HEK293 (cell line): Measurements from ENCODE around the gene TNIK.

Experiments
- CTCF ChIA-PET: fragments of 350-600 bp; formaldehyde crosslinking; extraction: SDS; loops from one replicate; lab custom pipeline; 2021; ENCODE audit warnings: antibody characterized with exemption; lab: Yijun Ruan, JAX
- POLR2A ChIA-PET: fragments of 300-600 bp; formaldehyde crosslinking; extraction: SDS; loops from one replicate; lab custom pipeline; 2020; ENCODE audit warnings: antibody characterized with exemption, inconsistent platforms; lab: Yijun Ruan, JAX
- H3K27ac ChIP-seq: fragments of 200-500 bp; sonication (Bioruptor generic); 2 replicates; pipeline ENCODE4 v1.5.1; 2014; ENCODE audit warnings: low read depth, low read length, control low read depth, inconsistent platforms; ENCODE audit errors: extremely low read depth
- H3K36me3 ChIP-seq, 2 experiments: fragments of 200-500 bp in 1 of 2; sonication (Bioruptor generic) in 1 of 2; 1 replicate in 1 of 2; 2 replicates in 1 of 2; pipeline ENCODE4 v1.5.1; 2014 to 2017; ENCODE audit warnings: inconsistent platforms in 2 of 2, low read length in 2 of 2; ENCODE audit not compliant: control insufficient read depth in 2 of 2, insufficient read depth in 1 of 2
- H3K4me1 ChIP-seq: fragments of 200-500 bp; sonication (Bioruptor generic); 2 replicates; pipeline ENCODE4 v1.5.1; 2014; ENCODE audit warnings: mild to moderate bottlenecking, low read length, inconsistent platforms; ENCODE audit not compliant: control insufficient read depth, insufficient read depth
- H3K4me3 ChIP-seq: 2 replicates; pipeline ENCODE4 v1.5.1; 2011; ENCODE audit warnings: low read depth, mild to moderate bottlenecking, control low read depth, low read length, moderate library complexity
- H3K9me3 ChIP-seq: fragments of 200-500 bp; sonication (Bioruptor generic); 2 replicates; pipeline ENCODE4 v1.5.1; 2014; ENCODE audit warnings: low read depth, low read length, inconsistent platforms; ENCODE audit not compliant: control insufficient read depth, insufficient read depth
- EGR2 ChIP-seq: fragments of 450-650 bp; formaldehyde crosslinking; IDR thresholded peaks from 2 replicates; pipeline ENCODE4 v1.5.1; 2016; ENCODE audit warnings: low read depth, missing biosample characterization, missing genetic modification characterization
- GLI4 ChIP-seq: fragments of 450-650 bp; formaldehyde crosslinking; IDR thresholded peaks from 2 replicates; pipeline ENCODE4 v1.5.1; 2016; ENCODE audit warnings: missing biosample characterization, missing genetic modification characterization
- KLF7 ChIP-seq: fragments of 450-650 bp; formaldehyde crosslinking; IDR thresholded peaks from 2 replicates; pipeline ENCODE4 v1.5.1; 2016; ENCODE audit warnings: missing biosample characterization, missing genetic modification characterization, borderline replicate concordance
- SP3 ChIP-seq: fragments of 450-650 bp; formaldehyde crosslinking; IDR thresholded peaks from 2 replicates; pipeline ENCODE4 v1.5.1; 2016; ENCODE audit warnings: missing biosample characterization, missing genetic modification characterization
- ZFHX2 ChIP-seq: fragments of 450-650 bp; formaldehyde crosslinking; conservative IDR thresholded peaks from 2 replicates; pipeline ENCODE4 v1.5.1; 2016; ENCODE audit warnings: missing biosample characterization, missing genetic modification characterization
- ZIC2 ChIP-seq: fragments of 450-650 bp; formaldehyde crosslinking; IDR thresholded peaks from 2 replicates; pipeline ENCODE4 v1.5.1; 2016; ENCODE audit warnings: missing biosample characterization, missing genetic modification characterization
- ZNF184 ChIP-seq: fragments of 450-650 bp; IDR thresholded peaks from 2 replicates; pipeline ENCODE4 v1.5.1; 2018; ENCODE audit warnings: missing biosample characterization, mild to moderate bottlenecking, missing genetic modification characterization
- ZNF23 ChIP-seq: fragments of 450-650 bp; formaldehyde crosslinking; IDR thresholded peaks from 2 replicates; pipeline ENCODE4 v1.5.1; 2016; ENCODE audit warnings: missing biosample characterization, missing genetic modification characterization, borderline replicate concordance
- ZNF248 ChIP-seq: fragments of 450-650 bp; formaldehyde crosslinking; IDR thresholded peaks from 2 replicates; pipeline ENCODE4 v1.5.1; 2017; ENCODE audit warnings: missing biosample characterization, missing genetic modification characterization
- ZNF26 ChIP-seq: fragments of 450-650 bp; formaldehyde crosslinking; IDR thresholded peaks from 2 replicates; pipeline ENCODE4 v1.5.1; 2016; ENCODE audit warnings: missing biosample characterization, missing genetic modification characterization
- ZNF274 ChIP-seq, 2 experiments: fragments of 200-500 bp in 1 of 2; fragments of 450-650 bp in 1 of 2; sonication (Bioruptor generic) in 1 of 2; formaldehyde crosslinking in 1 of 2; IDR thresholded peaks; 2 replicates each; pipeline versions ENCODE4 v1.5.1 to v1.6.1; 2014 to 2016; ENCODE audit warnings: borderline replicate concordance in 1 of 2, inconsistent platforms in 1 of 2, low read length in 1 of 2, missing biosample characterization in 1 of 2, missing genetic modification characterization in 1 of 2
- ZNF350 ChIP-seq: fragments of 450-650 bp; formaldehyde crosslinking; IDR thresholded peaks from 2 replicates; pipeline ENCODE4 v1.5.0; 2017; ENCODE audit warnings: missing biosample characterization, mild to moderate bottlenecking, missing genetic modification characterization
- ZNF366 ChIP-seq: fragments of 450-650 bp; formaldehyde crosslinking; conservative IDR thresholded peaks from 2 replicates; pipeline ENCODE4 v1.5.1; 2016; ENCODE audit warnings: missing biosample characterization, missing genetic modification characterization
- ZNF398 ChIP-seq: fragments of 450-650 bp; formaldehyde crosslinking; IDR thresholded peaks from 2 replicates; pipeline ENCODE4 v1.5.1; 2017; ENCODE audit warnings: missing biosample characterization, missing genetic modification characterization
- ZNF426 ChIP-seq: fragments of 450-650 bp; formaldehyde crosslinking; IDR thresholded peaks from 2 replicates; pipeline ENCODE4 v1.5.1; 2017; ENCODE audit warnings: missing biosample characterization, missing genetic modification characterization, mild to moderate bottlenecking, inconsistent platforms, moderate library complexity
- ZNF521 ChIP-seq: fragments of 450-650 bp; formaldehyde crosslinking; IDR thresholded peaks from 2 replicates; pipeline ENCODE4 v1.5.1; 2017; ENCODE audit warnings: missing biosample characterization, mild to moderate bottlenecking, missing genetic modification characterization
- ZNF530 ChIP-seq: fragments of 450-650 bp; formaldehyde crosslinking; IDR thresholded peaks from 2 replicates; pipeline ENCODE4 v1.5.1; 2016; ENCODE audit warnings: low read depth, missing biosample characterization, missing genetic modification characterization
- ZNF560 ChIP-seq: fragments of 450-650 bp; formaldehyde crosslinking; IDR thresholded peaks from 2 replicates; pipeline ENCODE4 v1.5.1; 2017; ENCODE audit warnings: missing biosample characterization, missing genetic modification characterization, borderline replicate concordance
- ZNF580 ChIP-seq: fragments of 450-650 bp; formaldehyde crosslinking; IDR thresholded peaks from 2 replicates; pipeline ENCODE4 v1.5.1; 2016; ENCODE audit warnings: missing biosample characterization, missing genetic modification characterization
- ZNF626 ChIP-seq: fragments of 450-650 bp; sonication (Bioruptor Pico); formaldehyde crosslinking; IDR thresholded peaks from 2 replicates; pipeline ENCODE4 v1.5.1; 2018; ENCODE audit warnings: missing biosample characterization, missing genetic modification characterization, inconsistent platforms
- ZNF629 ChIP-seq: fragments of 450-650 bp; formaldehyde crosslinking; IDR thresholded peaks from 2 replicates; pipeline ENCODE4 v1.5.1; 2017; ENCODE audit warnings: missing biosample characterization, missing genetic modification characterization
- ZNF645 ChIP-seq: fragments of 450-650 bp; formaldehyde crosslinking; IDR thresholded peaks from 2 replicates; pipeline ENCODE4; 2016; ENCODE audit warnings: missing biosample characterization, missing genetic modification characterization
- ZNF658 ChIP-seq: fragments of 450-650 bp; formaldehyde crosslinking; IDR thresholded peaks from 2 replicates; pipeline ENCODE4; 2016; ENCODE audit warnings: missing biosample characterization, missing genetic modification characterization
- ZNF707 ChIP-seq: fragments of 450-650 bp; formaldehyde crosslinking; IDR thresholded peaks from 2 replicates; pipeline ENCODE4 v1.5.1; 2016; ENCODE audit warnings: missing biosample characterization, missing genetic modification characterization
- ZSCAN5A ChIP-seq: fragments of 450-650 bp; formaldehyde crosslinking; IDR thresholded peaks from 2 replicates; pipeline ENCODE4 v1.5.1; 2016; ENCODE audit warnings: missing biosample characterization, missing genetic modification characterization

The TNIK gene

GRCh38 chr3:171183042-171183441 is 277.2 kb downstream of the TNIK start (continued):
- TF ChIP-seq EGR2 (tag by site-specific recombination) = no peak
- TF ChIP-seq ZNF626 (tag by site-specific recombination) = no peak
- TF ChIP-seq ZNF398 (tag by site-specific recombination) = no peak

- POLR2A ChIA-PET = no interaction called here
- CTCF ChIA-PET = interaction anchor here (0.6 to 1.4 kb wide), 6 partner anchors 11 to 220 kb away, joined by 3 to 10 read pairs (median 4); no protein-coding TSS in a partner anchor
Observed at GRCh38 chr3:171181907-171182690, 278.1 kb downstream of the TNIK start.

GRCh38 chr3:171178714-171179113 is 281.5 kb downstream of the TNIK start:
- CTCF ChIA-PET = interaction anchor here (1.0 kb wide), 1 partner anchor 129 kb away, joined by 3 read pairs; no protein-coding TSS in a partner anchor
- H3K9me3 ChIP-seq = no peaks in the 10 kb centered on the region
- no peaks in the 10 kb centered on the region for H3K4me1 ChIP-seq
- H3K4me3 ChIP-seq = no peak overlapping the region
- H3K36me3 ChIP-seq = no peaks in the 10 kb centered on the region
- H3K27ac ChIP-seq = no peak overlapping the region
- POLR2A ChIA-PET = no interaction called here
- TF ChIP-seq EGR2 (tag by site-specific recombination) (no peak), ZNF26 (tag by site-specific recombination) (no peak), ZNF530 (tag by site-specific recombination) (no peak), ZNF521 (tag by site-specific recombination) (no peak), ZNF366 (tag by site-specific recombination) (no peak), ZNF184 (tag by site-specific recombination) (no peak), ZNF645 (tag by site-specific recombination) (no peak), ZNF23 (no peak), ZNF658 (tag by site-specific recombination) (no peak), ZNF560 (tag by site-specific recombination) (no peak)

More at GRCh38 chr3:171181907-171182690, 278.1 kb downstream of the TNIK start:
- Histone ChIP-seq H3K4me1 (no peaks in the 10 kb centered on the region; the same call in 1 of the 2 replicates), H3K36me3 (no peaks in the 10 kb centered on the region), H3K27ac (no peak overlapping the region), H3K9me3 (no peaks in the 10 kb centered on the region)
- TF ChIP-seq ZNF426 (tag by site-specific recombination) (no peak), ZNF707 (tag by site-specific recombination) (no peak), KLF7 (tag by site-specific recombination) (no peak), SP3 (tag by site-specific recombination) (no peak), ZIC2 (tag by site-specific recombination) (no peak), ZNF248 (no peak), ZNF629 (tag by site-specific recombination) (no peak), ZNF350 (tag by site-specific recombination) (no peak), ZNF398 (tag by site-specific recombination) (no peak), ZSCAN5A (tag by site-specific recombination) (no peak), ZFHX2 (tag by site-specific recombination) (no peak), GLI4 (tag by site-specific recombination) (no peak), ZNF274 (IDR thresholded peaks at IDR 0.05; ENCODE audit: low read length) (no peak), ZNF274 (tag by site-specific recombination; IDR thresholded peaks at IDR 0.05; ENCODE audit: borderline replicate concordance) (no peak), ZNF580 (no peak)
- TF ChIP-seq, all 188 proteins: peak for 0
- no peak overlapping the region for H3K4me3 ChIP-seq
